Measurements from ENCODE around the gene LHX3.
A peak's percentile ranks its signal among the peaks of the same experiment; 100 is the strongest.

Gene LHX3

GRCh38 chr9:136226680-136227407 lies 21.9 kb upstream of the LHX3 start:
- Mint-ChIP-seq H3K4me1 (peaks cover 10% of the 10 kb centered on the region), H3K27ac (no peak overlapping the region), H3K4me3 (no peak overlapping the region), H3K36me3 (peaks cover 10% of the 10 kb centered on the region), H3K9me3 (no peaks in the 10 kb centered on the region), H3K27me3 (no peaks in the 10 kb centered on the region)
- DNase-seq: no peak
- CTCF ChIA-PET: interaction anchor here (1.2 to 1.9 kb wide), 5 partner anchors 9 to 58 kb away, joined by 3 to 8 read pairs (median 3); no protein-coding TSS in a partner anchor

GRCh38 chr9:136225748-136226679 lies 21.1 kb upstream of the LHX3 start:
- no peaks in the 10 kb centered on the region for H3K27me3 Mint-ChIP-seq
- H3K4me1 Mint-ChIP-seq: peaks cover 4% of the 10 kb centered on the region
- no peaks in the 10 kb centered on the region for H3K9me3 Mint-ChIP-seq
- peak overlapping the region; percentile 69 for H3K27ac Mint-ChIP-seq
- DNase-seq: peak; percentile 81
- CTCF ChIA-PET: interaction anchor here (1.2 to 1.9 kb wide), 5 partner anchors 8 to 57 kb away, joined by 3 to 8 read pairs (median 3); no protein-coding TSS in a partner anchor
- no peak overlapping the region for H3K4me3 Mint-ChIP-seq
- peaks cover 10% of the 10 kb centered on the region for H3K36me3 Mint-ChIP-seq

GRCh38 chr9:136225366-136225747 lies 20.4 kb upstream of the LHX3 start:
- DNase-seq: no peak
- H3K4me3 Mint-ChIP-seq: no peak overlapping the region
- CTCF ChIA-PET: interaction anchor here (1.0 to 1.9 kb wide), 3 partner anchors 17 to 42 kb away, joined by 3 to 8 read pairs (median 6); no protein-coding TSS in a partner anchor
- peaks cover 2% of the 10 kb centered on the region for H3K4me1 Mint-ChIP-seq
- H3K9me3 Mint-ChIP-seq: no peaks in the 10 kb centered on the region
- no peaks in the 10 kb centered on the region for H3K27me3 Mint-ChIP-seq
- peaks cover 10% of the 10 kb centered on the region for H3K36me3 Mint-ChIP-seq
- peak overlapping the region; percentile 69 for H3K27ac Mint-ChIP-seq

GRCh38 chr9:136223871-136224640 lies 19.1 kb upstream of the LHX3 start:
- DNase-seq: no peak
- peaks cover 10% of the 10 kb centered on the region for H3K36me3 Mint-ChIP-seq
- H3K27me3 Mint-ChIP-seq: no peaks in the 10 kb centered on the region
- no peaks in the 10 kb centered on the region for H3K9me3 Mint-ChIP-seq
- H3K4me3 Mint-ChIP-seq: no peak overlapping the region
- no peak overlapping the region for H3K27ac Mint-ChIP-seq
- peaks cover 2% of the 10 kb centered on the region for H3K4me1 Mint-ChIP-seq
- CTCF ChIA-PET: interaction anchor here (1.0 to 1.2 kb wide), 4 partner anchors 14 to 43 kb away, joined by 3 to 6 read pairs (median 4); no protein-coding TSS in a partner anchor

- no peaks in the 10 kb centered on the region for H3K27me3 Mint-ChIP-seq
- H3K4me3 Mint-ChIP-seq: no peak overlapping the region
- peaks cover 2% of the 10 kb centered on the region for H3K4me1 Mint-ChIP-seq
- CTCF ChIA-PET: interaction anchor here (1.2 kb wide), 1 partner anchor 21 kb away, joined by 3 read pairs; no protein-coding TSS in a partner anchor
- H3K27ac Mint-ChIP-seq: no peak overlapping the region
- H3K36me3 Mint-ChIP-seq: peaks cover 10% of the 10 kb centered on the region
- no peak for DNase-seq
- no peaks in the 10 kb centered on the region for H3K9me3 Mint-ChIP-seq
Measured at GRCh38 chr9:136222906-136223285, 18.0 kb upstream of the LHX3 start.

- Mint-ChIP-seq H3K4me1 (peaks cover 2% of the 10 kb centered on the region), H3K36me3 (peaks cover 10% of the 10 kb centered on the region), H3K9me3 (no peaks in the 10 kb centered on the region), H3K27ac (no peak overlapping the region), H3K27me3 (no peaks in the 10 kb centered on the region), H3K4me3 (no peak overlapping the region)
- CTCF ChIA-PET: interaction anchor here (1.2 kb wide), 1 partner anchor 21 kb away, joined by 3 read pairs; no protein-coding TSS in a partner anchor
- no peak for DNase-seq
Measured at GRCh38 chr9:136222166-136222905, 17.4 kb upstream of the LHX3 start.

- Mint-ChIP-seq H3K9me3 (no peaks in the 10 kb centered on the region), H3K27ac (no peak overlapping the region), H3K27me3 (no peaks in the 10 kb centered on the region), H3K36me3 (peaks cover 12% of the 10 kb centered on the region), H3K4me3 (no peak overlapping the region), H3K4me1 (peaks cover 2% of the 10 kb centered on the region)
- CTCF ChIA-PET: no interaction called here
- DNase-seq: no peak
Measured at GRCh38 chr9:136220017-136220729, 15.2 kb upstream of the LHX3 start.

GRCh38 chr9:136219276-136219675 lies 14.3 kb upstream of the LHX3 start:
- Mint-ChIP-seq H3K27me3 (no peaks in the 10 kb centered on the region), H3K4me3 (no peak overlapping the region), H3K27ac (no peak overlapping the region), H3K36me3 (peaks cover 15% of the 10 kb centered on the region), H3K4me1 (no peaks in the 10 kb centered on the region), H3K9me3 (no peaks in the 10 kb centered on the region)
- no peak for DNase-seq
- CTCF ChIA-PET: no interaction called here

GRCh38 chr9:136218673-136219072 lies 13.7 kb upstream of the LHX3 start:
- no peak for DNase-seq
- CTCF ChIA-PET: interaction anchor here (1.2 kb wide), 1 partner anchor 9 kb away, joined by 5 read pairs; no protein-coding TSS in a partner anchor
- H3K4me1 Mint-ChIP-seq: no peaks in the 10 kb centered on the region
- peaks cover 19% of the 10 kb centered on the region for H3K36me3 Mint-ChIP-seq
- no peaks in the 10 kb centered on the region for H3K9me3 Mint-ChIP-seq
- no peak overlapping the region for H3K27ac Mint-ChIP-seq
- H3K4me3 Mint-ChIP-seq: no peak overlapping the region
- no peaks in the 10 kb centered on the region for H3K27me3 Mint-ChIP-seq

- CTCF ChIA-PET: interaction anchor here (1.2 kb wide), 1 partner anchor 9 kb away, joined by 5 read pairs; no protein-coding TSS in a partner anchor
- H3K27ac Mint-ChIP-seq: no peak overlapping the region
- no peaks in the 10 kb centered on the region for H3K4me1 Mint-ChIP-seq
- no peaks in the 10 kb centered on the region for H3K9me3 Mint-ChIP-seq
- no peaks in the 10 kb centered on the region for H3K27me3 Mint-ChIP-seq
- H3K36me3 Mint-ChIP-seq: peaks cover 20% of the 10 kb centered on the region
- H3K4me3 Mint-ChIP-seq: no peak overlapping the region
- DNase-seq: no peak
Measured at GRCh38 chr9:136218271-136218670, 13.3 kb upstream of the LHX3 start.

- H3K4me1 Mint-ChIP-seq: no peaks in the 10 kb centered on the region
- CTCF ChIA-PET: interaction anchor here (1.2 kb wide), 1 partner anchor 11 kb away, joined by 3 read pairs; no protein-coding TSS in a partner anchor
- peaks cover 27% of the 10 kb centered on the region for H3K36me3 Mint-ChIP-seq
- no peaks in the 10 kb centered on the region for H3K9me3 Mint-ChIP-seq
- no peak for DNase-seq
- H3K4me3 Mint-ChIP-seq: no peak overlapping the region
- no peaks in the 10 kb centered on the region for H3K27me3 Mint-ChIP-seq
- H3K27ac Mint-ChIP-seq: no peak overlapping the region
Measured at GRCh38 chr9:136216541-136217244, 11.8 kb upstream of the LHX3 start.

GRCh38 chr9:136213733-136214132 lies 8.8 kb upstream of the LHX3 start:
- DNase-seq: no peak
- H3K4me1 Mint-ChIP-seq: no peaks in the 10 kb centered on the region
- H3K9me3 Mint-ChIP-seq: no peaks in the 10 kb centered on the region
- peaks cover 27% of the 10 kb centered on the region for H3K36me3 Mint-ChIP-seq
- CTCF ChIA-PET: no interaction called here
- no peaks in the 10 kb centered on the region for H3K27me3 Mint-ChIP-seq
- H3K4me3 Mint-ChIP-seq: no peak overlapping the region
- no peak overlapping the region for H3K27ac Mint-ChIP-seq
